Hepatocyte (in vitro differentiated cells): ENCODE measurements around the gene FAM136A. TPM values are rescaled to one million over a fixed set of nuclear protein-coding genes. Genes with fewer than 3 reads are reported as not detected.

Experiments used
- DNase-seq: peaks from one replicate; pipeline ENCODE4 v3.0.0-alpha.2; 2016; ENCODE audit warnings: low spot score
- H2AFZ ChIP-seq: fragments of 200-600 bp; sonication (generic); 2 replicates; pipeline ENCODE4 v1.6.0; 2016; ENCODE audit warnings: antibody characterized with exemption, mild to moderate bottlenecking
- H3K27ac ChIP-seq: fragments of 200-600 bp; sonication (generic); 2 replicates; pipeline ENCODE4 v1.5.1; 2016; ENCODE audit warnings: mild to moderate bottlenecking
- H3K27me3 ChIP-seq: fragments of 200-600 bp; sonication (generic); 2 replicates; pipeline ENCODE4 v1.6.1; 2016
- H3K36me3 ChIP-seq: fragments of 200-600 bp; sonication (generic); replicated peaks from 2 replicates; pipeline ENCODE4 v1.5.1; 2016; ENCODE audit warnings: low read depth; ENCODE audit not compliant: insufficient read depth
- H3K4me1 ChIP-seq: fragments of 200-600 bp; sonication (generic); 2 replicates; pipeline ENCODE4 v1.5.1; 2016; ENCODE audit warnings: mild to moderate bottlenecking, moderate library complexity; ENCODE audit not compliant: insufficient read depth
- H3K4me2 ChIP-seq: fragments of 200-600 bp; sonication (generic); 2 replicates; pipeline ENCODE4 v1.6.0; 2016
- H3K4me3 ChIP-seq: fragments of 200-600 bp; sonication (generic); 2 replicates; pipeline ENCODE4 v1.5.1; 2016; ENCODE audit warnings: mild to moderate bottlenecking
- H3K79me2 ChIP-seq: fragments of 200-600 bp; sonication (generic); 2 replicates; pipeline ENCODE4 v1.6.0; 2017; ENCODE audit warnings: mild to moderate bottlenecking
- H3K9me2 ChIP-seq: fragments of 200-600 bp; sonication (generic); replicated peaks from 2 replicates; pipeline ENCODE4 v1.6.0; 2017; ENCODE audit warnings: mild to moderate bottlenecking; ENCODE audit not compliant: insufficient read depth
- H3K9me3 ChIP-seq: fragments of 200-600 bp; sonication (generic); 2 replicates; pipeline ENCODE4 v1.5.1; 2016; ENCODE audit warnings: low read depth, mild to moderate bottlenecking
- H4K20me1 ChIP-seq: fragments of 200-600 bp; sonication (generic); 2 replicates; pipeline ENCODE4 v1.6.0; 2016; ENCODE audit warnings: mild to moderate bottlenecking; ENCODE audit not compliant: insufficient read depth, poor library complexity, severe bottlenecking
- CTCF ChIP-seq: fragments of 200-600 bp; sonication (generic); IDR thresholded peaks from 2 replicates; pipeline ENCODE4 v1.5.1; 2016; ENCODE audit warnings: antibody characterized with exemption, mild to moderate bottlenecking; ENCODE audit not compliant: poor library complexity
- EZH2 ChIP-seq: fragments of 200-600 bp; sonication (generic); IDR thresholded peaks from 2 replicates; pipeline ENCODE4 v1.6.1; 2016; ENCODE audit warnings: antibody characterized with exemption, mild to moderate bottlenecking, borderline replicate concordance
- EZH2phosphoT487 ChIP-seq: fragments of 200-600 bp; sonication (generic); IDR thresholded peaks from one replicate; pipeline ENCODE4 v1.6.1; 2018; ENCODE audit warnings: antibody characterized with exemption, mild to moderate bottlenecking, low read depth, moderate library complexity; ENCODE audit not compliant: unreplicated experiment, severe bottlenecking
- WGBS: methylation state at CpG from one replicate; pipeline ENCODE4 v1.1.6; 2016; ENCODE audit warnings: low lambda C conversion rate; ENCODE audit errors: missing lambda C conversion rate; 5-methylcytosine and 5-hydroxymethylcytosine counted together
- polyA plus RNA-seq: library from polyadenylated mRNA; unstranded; fragments of >200 nt; fragmentation: Nextera tagmentation; extraction: Ambion mirVana; gene quantifications from 2 replicates; pipeline ENCODE4 v1.2.1, GENCODE V29; 2016
- total RNA-seq: library from RNA; depleted of rRNA; stranded (reverse); fragments of >200 nt; gene quantifications from 2 replicates; pipeline ENCODE4 v1.2.3, GENCODE V29; 2014

Gene FAM136A
- total and polyA plus RNA-seq, 2 experiments from 2014 or later, result 56.1 to 63.6 TPM

- H3K36me3 ChIP-seq, result no peaks in the 10 kb centered on the region
Observed at GRCh38 chr2:70283500-70284191, 18.2 kb downstream of the FAM136A start.

GRCh38 chr2:70282439-70282838 is 19.4 kb downstream of the FAM136A start:
- TF ChIP-seq CTCF (no peak), EZH2 (no peak), EZH2phosphoT487 (no peak)
- peaks cover 16% of the 10 kb centered on the region for H4K20me1 ChIP-seq
- 92% methylated on average over 5 of the region's 5 CpGs for WGBS
- H2AFZ ChIP-seq, result no peak overlapping the region
- no peaks in the 10 kb centered on the region for H3K4me1 ChIP-seq
- H3K27ac ChIP-seq, result no peak overlapping the region
- no peaks in the 10 kb centered on the region for H3K27me3 ChIP-seq
- peaks cover 39% of the 10 kb centered on the region for H3K79me2 ChIP-seq
- no peak for DNase-seq
- H3K36me3 ChIP-seq, result no peaks in the 10 kb centered on the region
- no peaks in the 10 kb centered on the region for H3K9me3 ChIP-seq
- no peak overlapping the region for H3K4me2 ChIP-seq
- H3K4me3 ChIP-seq, result no peak overlapping the region
- H3K9me2 ChIP-seq, result no peaks in the 10 kb centered on the region

More at GRCh38 chr2:70283500-70284191, 18.2 kb downstream of the FAM136A start:
- no peak for TF ChIP-seq EZH2
- Histone ChIP-seq H3K4me1 (no peaks in the 10 kb centered on the region), H3K9me3 (no peaks in the 10 kb centered on the region), H3K9me2 (no peaks in the 10 kb centered on the region), H3K27ac (no peak overlapping the region), H3K4me3 (no peak overlapping the region), H4K20me1 (peaks cover 16% of the 10 kb centered on the region), H3K79me2 (peaks cover 51% of the 10 kb centered on the region), H3K27me3 (no peaks in the 10 kb centered on the region), H2AFZ (no peak overlapping the region), H3K4me2 (no peak overlapping the region)
- DNase-seq, result no peak
- WGBS, result 91% methylated on average over 5 of the region's 5 CpGs

GRCh38 chr2:70280242-70280798 is 21.5 kb downstream of the FAM136A start:
- Histone ChIP-seq H2AFZ (no peak overlapping the region), H3K79me2 (peaks cover 19% of the 10 kb centered on the region), H3K4me1 (no peaks in the 10 kb centered on the region), H3K36me3 (no peaks in the 10 kb centered on the region), H3K9me3 (no peaks in the 10 kb centered on the region), H3K4me2 (no peak overlapping the region), H3K4me3 (no peak overlapping the region), H3K27ac (no peak overlapping the region), H3K9me2 (no peaks in the 10 kb centered on the region), H4K20me1 (peaks cover 16% of the 10 kb centered on the region), H3K27me3 (no peaks in the 10 kb centered on the region)
- 98% methylated on average over 2 of the region's 2 CpGs for WGBS
- TF ChIP-seq EZH2phosphoT487 (no peak), EZH2 (no peak), CTCF (no peak)
- no peak for DNase-seq

GRCh38 chr2:70270323-70270722 is 31.5 kb downstream of the FAM136A start:
- no peaks in the 10 kb centered on the region for H3K27me3 ChIP-seq

More at GRCh38 chr2:70270323-70270722, 31.5 kb downstream of the FAM136A start:
- DNase-seq, result no peak
- Histone ChIP-seq H3K4me3 (no peak overlapping the region), H3K9me3 (no peaks in the 10 kb centered on the region), H3K4me2 (no peak overlapping the region), H3K4me1 (no peaks in the 10 kb centered on the region), H2AFZ (no peak overlapping the region), H4K20me1 (no peaks in the 10 kb centered on the region), H3K79me2 (peaks cover 5% of the 10 kb centered on the region), H3K27ac (no peak overlapping the region), H3K36me3 (no peaks in the 10 kb centered on the region), H3K9me2 (no peaks in the 10 kb centered on the region)
- WGBS, result 88% methylated on average over 3 of the region's 3 CpGs
- TF ChIP-seq EZH2 (no peak), CTCF (no peak), EZH2phosphoT487 (no peak)
